Testis (tissue), 2 donors: ENCODE results near the gene IFIT1.

Experiments used
- CTCF ChIP-seq, 3 experiments: fragments of 450-650 bp in 2 of 3; fragments of 200-600 bp in 1 of 3; sonication (generic) in 1 of 3; IDR thresholded peaks; one replicate each; pipeline ENCODE4 v1.5.1; 2016 to 2019; ENCODE audit warnings: antibody characterized with exemption in 3 of 3, mild to moderate bottlenecking in 2 of 3, moderate library complexity in 1 of 3
- POLR2A ChIP-seq: fragments of 450-650 bp; IDR thresholded peaks from one replicate; pipeline ENCODE4 v1.6.1; 2017; ENCODE audit warnings: antibody characterized with exemption, mild to moderate bottlenecking, moderate library complexity

GRCh38 chr10:89373916-89374711 is 18.3 kb upstream of the IFIT1 start:
- TF ChIP-seq CTCF (IDR thresholded peaks at IDR 0.05) (no peak), POLR2A (no peak)
